Loucy (cell line): Measurements from ENCODE around the gene GHSR.

ENCODE experiments used
- H2AFZ ChIP-seq: fragments of 200-600 bp; sonication (generic); 2 replicates; pipeline ENCODE4 v1.6.0; 2016; ENCODE audit warnings: antibody characterized with exemption, mild to moderate bottlenecking, low read length, moderate library complexity
- H3F3A ChIP-seq: fragments of 200-600 bp; 2 replicates; pipeline ENCODE4 v1.6.0; 2016; ENCODE audit warnings: antibody characterized with exemption, low read depth, mild to moderate bottlenecking
- H3K27me3 ChIP-seq: fragments of 200-600 bp; sonication (generic); 2 replicates; pipeline ENCODE4 v1.6.1; 2014; ENCODE audit warnings: low read length, mild to moderate bottlenecking; ENCODE audit not compliant: insufficient read depth, poor library complexity, severe bottlenecking
- H3K36me3 ChIP-seq: fragments of 200-600 bp; sonication (generic); 2 replicates; pipeline ENCODE4 v1.6.1; 2016; ENCODE audit warnings: low read length; ENCODE audit not compliant: insufficient read depth
- H3K4me1 ChIP-seq: fragments of 200-600 bp; sonication (generic); 2 replicates; pipeline ENCODE4 v1.5.1; 2014; ENCODE audit warnings: low read length, mild to moderate bottlenecking; ENCODE audit not compliant: insufficient read depth, poor library complexity, severe bottlenecking
- H3K4me2 ChIP-seq: fragments of 200-600 bp; sonication (generic); 2 replicates; pipeline ENCODE4 v1.6.0; 2014; ENCODE audit warnings: antibody characterized with exemption, low read length, low read depth, mild to moderate bottlenecking; ENCODE audit not compliant: poor library complexity, severe bottlenecking
- H3K4me3 ChIP-seq: fragments of 200-600 bp; sonication (generic); 2 replicates; pipeline ENCODE4 v1.5.1; 2014; ENCODE audit warnings: low read length, mild to moderate bottlenecking, mixed read lengths; ENCODE audit not compliant: poor library complexity, severe bottlenecking
- H3K79me2 ChIP-seq: fragments of 200-600 bp; sonication (generic); 2 replicates; pipeline ENCODE4 v1.6.1; 2014; ENCODE audit warnings: low read length; ENCODE audit not compliant: insufficient read depth
- H3K9ac ChIP-seq: fragments of 200-600 bp; sonication (generic); 2 replicates; pipeline ENCODE4 v1.6.0; 2014; ENCODE audit warnings: mild to moderate bottlenecking, low read depth, low read length, moderate library complexity; ENCODE audit not compliant: poor library complexity, severe bottlenecking
- H3K9me2 ChIP-seq: fragments of 200-600 bp; sonication (generic); replicated peaks from 2 replicates; pipeline ENCODE4 v1.6.1; 2016; ENCODE audit warnings: low read depth, low read length, mixed read lengths
- H3K9me3 ChIP-seq: fragments of 200-600 bp; sonication (generic); 2 replicates; pipeline ENCODE4 v1.6.1; 2014; ENCODE audit warnings: mild to moderate bottlenecking, antibody characterized with exemption, low read length, low read depth; ENCODE audit not compliant: insufficient read depth
- H4K20me1 ChIP-seq: fragments of 200-600 bp; sonication (generic); 2 replicates; pipeline ENCODE4 v1.6.0; 2014; ENCODE audit warnings: antibody characterized with exemption, low read length, mild to moderate bottlenecking; ENCODE audit not compliant: insufficient read depth, poor library complexity, severe bottlenecking
- CTCF ChIP-seq: fragments of 200-600 bp; sonication (generic); conservative IDR thresholded peaks from 2 replicates; pipeline ENCODE4 v1.5.1; 2014; ENCODE audit warnings: mild to moderate bottlenecking, antibody characterized with exemption, low read length
- EZH2phosphoT487 ChIP-seq: fragments of 200-600 bp; IDR thresholded peaks from 2 replicates; pipeline ENCODE4 v1.6.1; 2018; ENCODE audit warnings: antibody characterized with exemption, mild to moderate bottlenecking, moderate library complexity, borderline replicate concordance

GHSR gene

GRCh38 chr3:172446198-172446597 lies 2.1 kb downstream of the GHSR start:
- no peaks in the 10 kb centered on the region for H3K4me1 ChIP-seq
- no peak overlapping the region for H3K9ac ChIP-seq
- H3K4me3 ChIP-seq = no peak overlapping the region
- no peaks in the 10 kb centered on the region for H3K79me2 ChIP-seq
- no peaks in the 10 kb centered on the region for H3K9me2 ChIP-seq
- H3K36me3 ChIP-seq = no peaks in the 10 kb centered on the region
- no peaks in the 10 kb centered on the region for H4K20me1 ChIP-seq
- no peaks in the 10 kb centered on the region for H3K27me3 ChIP-seq
- no peaks in the 10 kb centered on the region for H3F3A ChIP-seq
- H3K4me2 ChIP-seq = no peak overlapping the region
- TF ChIP-seq EZH2phosphoT487 (no peak), CTCF (no peak)
- H3K9me3 ChIP-seq = no peaks in the 10 kb centered on the region
- H2AFZ ChIP-seq = no peak overlapping the region

DNA sequence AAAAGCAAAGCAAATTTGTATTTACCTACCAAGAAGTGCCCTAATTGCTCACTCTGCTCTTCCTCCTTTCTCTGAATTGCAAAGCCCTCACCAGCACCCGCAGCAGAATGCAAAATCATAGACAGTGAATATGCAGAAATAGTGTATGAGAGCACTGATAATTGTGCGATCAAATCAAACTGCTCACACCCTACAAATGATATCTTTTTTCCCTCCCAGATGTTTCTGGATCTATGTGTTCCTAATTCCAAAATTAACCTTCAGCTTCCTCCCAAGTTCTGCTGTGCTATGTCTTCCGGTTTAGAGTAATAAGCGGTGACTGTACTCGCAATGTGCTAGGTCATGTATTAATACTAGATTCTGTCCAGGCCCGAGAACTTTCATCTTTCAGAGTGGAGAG lies 3.4 kb downstream of the GHSR start:
- Histone ChIP-seq H3K9ac (no peak overlapping the region), H3K4me2 (no peak overlapping the region), H4K20me1 (no peaks in the 10 kb centered on the region), H2AFZ (no peak overlapping the region), H3K36me3 (no peaks in the 10 kb centered on the region), H3K4me3 (no peak overlapping the region), H3K79me2 (no peaks in the 10 kb centered on the region), H3K27me3 (no peaks in the 10 kb centered on the region), H3K9me2 (no peaks in the 10 kb centered on the region), H3F3A (no peaks in the 10 kb centered on the region), H3K9me3 (no peaks in the 10 kb centered on the region), H3K4me1 (no peaks in the 10 kb centered on the region)
- TF ChIP-seq CTCF (no peak), EZH2phosphoT487 (no peak)

DNA sequence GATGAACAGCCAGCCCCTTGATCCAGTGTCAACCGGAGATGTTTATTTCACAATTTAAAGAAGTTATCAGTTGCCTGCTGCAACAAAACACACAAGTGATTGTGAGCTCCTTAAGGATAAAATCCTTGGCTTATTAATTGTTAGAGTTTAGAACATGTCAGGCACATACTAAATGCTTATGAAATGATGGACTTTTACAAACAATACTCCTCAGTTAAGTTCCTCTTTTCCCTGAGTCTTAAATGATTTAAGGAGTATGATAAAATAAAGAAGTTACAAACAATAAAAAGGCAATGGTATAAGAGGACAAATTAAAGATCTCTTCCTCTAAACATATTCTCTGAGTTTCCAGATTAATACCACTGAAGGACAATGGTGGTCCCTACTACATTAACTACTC lies 5.7 kb downstream of the GHSR start:
- Histone ChIP-seq H3K9me2 (no peaks in the 10 kb centered on the region), H3K4me3 (no peak overlapping the region), H3K36me3 (no peaks in the 10 kb centered on the region), H2AFZ (no peak overlapping the region), H3K9me3 (no peaks in the 10 kb centered on the region), H4K20me1 (no peaks in the 10 kb centered on the region), H3K4me1 (no peaks in the 10 kb centered on the region), H3K4me2 (no peak overlapping the region), H3K27me3 (no peaks in the 10 kb centered on the region), H3F3A (no peaks in the 10 kb centered on the region), H3K79me2 (no peaks in the 10 kb centered on the region), H3K9ac (no peak overlapping the region)
- TF ChIP-seq EZH2phosphoT487 = no peak
- TF ChIP-seq CTCF = no peak
